SK-N-SH (cell line): ENCODE data around the gene DNM2. TPM values are rescaled to one million over a fixed set of nuclear protein-coding genes. Genes with fewer than 3 reads are reported as not detected.

ENCODE experiments used
- CTCF ChIA-PET: fragments of 300-600, 350-600 bp; formaldehyde crosslinking; extraction: SDS; loops from one replicate; lab custom pipeline; 2021; lab: Yijun Ruan, JAX
- POLR2A ChIA-PET: fragments of 350-600 bp; sonication (Branson Sonifier 250); formaldehyde crosslinking; extraction: SDS; loops from one replicate; lab custom pipeline; 2020; ENCODE audit warnings: antibody characterized with exemption, inconsistent platforms; lab: Yijun Ruan, JAX
- DNase-seq: peaks from one replicate; pipeline ENCODE4 v3.0.0; 2012
- H2AFZ ChIP-seq: fragments of 200-600 bp; sonication (generic); 2 replicates; pipeline ENCODE4 v1.8.1; 2016; ENCODE audit warnings: antibody characterized with exemption, mild to moderate bottlenecking, low read depth
- H3F3A ChIP-seq: fragments of 200-600 bp; sonication (generic); replicated peaks from 2 replicates; pipeline ENCODE3; 2016; ENCODE audit warnings: antibody characterized with exemption, mild to moderate bottlenecking; ENCODE audit not compliant: insufficient read depth
- H3K27ac ChIP-seq, 2 experiments: fragments of 200-500 bp in 1 of 2; fragments of 200-600 bp in 1 of 2; sonication (Bioruptor generic) in 1 of 2; sonication (generic), shearing (Covaris generic) in 1 of 2; 2 replicates each; pipeline versions ENCODE4 v1.5.1 to v1.6.1; 2014 to 2016; ENCODE audit warnings: low read depth in 2 of 2, inconsistent platforms in 1 of 2, low read length in 1 of 2, mild to moderate bottlenecking in 1 of 2, mixed read lengths in 1 of 2
- H3K27me3 ChIP-seq: fragments of 200-600 bp; sonication (generic), shearing (Covaris generic); 2 replicates; pipeline ENCODE4 v1.6.1; 2016; ENCODE audit warnings: mixed run types; ENCODE audit not compliant: insufficient read depth
- H3K36me3 ChIP-seq, 2 experiments: fragments of 200-500 bp in 1 of 2; fragments of 200-600 bp in 1 of 2; sonication (Bioruptor generic) in 1 of 2; sonication (generic) in 1 of 2; replicated peaks in 1 of 2; 2 replicates each; pipeline versions ENCODE3 to v1.5.1; 2014 to 2016; ENCODE audit warnings: low read length in 1 of 2, mild to moderate bottlenecking in 1 of 2; ENCODE audit not compliant: insufficient read depth in 2 of 2, control insufficient read depth in 1 of 2
- H3K4me1 ChIP-seq, 2 experiments: fragments of 200-500 bp in 1 of 2; fragments of 200-600 bp in 1 of 2; sonication (Bioruptor generic) in 1 of 2; sonication (generic), shearing (Covaris generic) in 1 of 2; 2 replicates each; pipeline versions ENCODE4 v1.5.1 to v1.6.1; 2014 to 2016; ENCODE audit warnings: low read depth in 1 of 2, low read length in 1 of 2, mixed run types in 1 of 2; ENCODE audit not compliant: insufficient read depth in 2 of 2, control insufficient read depth in 1 of 2
- H3K4me2 ChIP-seq: fragments of 200-600 bp; sonication (generic), shearing (Covaris generic); 2 replicates; pipeline ENCODE4 v1.6.1; 2017; ENCODE audit warnings: mixed run types
- H3K4me3 ChIP-seq, 2 experiments: fragments of 200-500 bp in 1 of 2; fragments of 200-600 bp in 1 of 2; sonication (Bioruptor generic) in 1 of 2; sonication (generic), shearing (Covaris generic) in 1 of 2; 2 replicates each; pipeline versions ENCODE4 v1.5.1 to v1.8.1; 2014 to 2016; ENCODE audit warnings: low read depth in 2 of 2, inconsistent platforms in 1 of 2, low read length in 1 of 2, mild to moderate bottlenecking in 1 of 2, mixed read lengths in 1 of 2, moderate library complexity in 1 of 2
- H3K79me2 ChIP-seq: fragments of 200-600 bp; sonication (generic); 2 replicates; pipeline ENCODE4 v1.8.1; 2017; ENCODE audit warnings: mild to moderate bottlenecking; ENCODE audit not compliant: insufficient read depth
- H3K9ac ChIP-seq: fragments of 200-600 bp; sonication (generic); 2 replicates; pipeline ENCODE4 v1.6.1; 2017; ENCODE audit warnings: mixed run types
- H3K9me2 ChIP-seq: fragments of 200-600 bp; sonication (generic); 2 replicates; pipeline ENCODE4 v1.6.1; 2017; ENCODE audit warnings: mixed run types
- H3K9me3 ChIP-seq: fragments of 200-600 bp; sonication (generic); 2 replicates; pipeline ENCODE4 v1.6.1; 2017; ENCODE audit warnings: mixed run types, mild to moderate bottlenecking, moderate library complexity
- H4K20me1 ChIP-seq: fragments of 200-600 bp; sonication (generic); 2 replicates; pipeline ENCODE4 v1.6.1; 2017; ENCODE audit warnings: mild to moderate bottlenecking, mixed run types; ENCODE audit not compliant: insufficient read depth
- FOSL2 ChIP-seq: IDR thresholded peaks from 2 replicates; pipeline ENCODE4 v1.4.0; 2012; ENCODE audit warnings: low read depth, mild to moderate bottlenecking, moderate library complexity, borderline replicate concordance
- POLR2AphosphoS5 ChIP-seq: IDR thresholded peaks from 2 replicates; pipeline ENCODE4 v1.6.1; 2012; ENCODE audit warnings: low read depth, low read length
- TCF12 ChIP-seq: IDR thresholded peaks from 2 replicates; pipeline ENCODE4 v1.4.0; 2012
- TEAD4 ChIP-seq: IDR thresholded peaks from 2 replicates; pipeline ENCODE4 v1.4.0; 2012; ENCODE audit warnings: mild to moderate bottlenecking, borderline replicate concordance; ENCODE audit not compliant: insufficient read depth
- WGBS: methylation state at CpG from one replicate; pipeline ENCODE4 v1.1.6; 2017; ENCODE audit warnings: low lambda C conversion rate; 5-methylcytosine and 5-hydroxymethylcytosine counted together
- polyA plus RNA-seq, 3 experiments: library from polyadenylated mRNA; depleted of rRNA; stranded (reverse); fragments of >200 nt; gene quantifications; 2 replicates each; pipeline ENCODE4 v1.2.3, GENCODE V29; 2012
- TF ChIP-seq, protein P1 (sequence below): IDR thresholded peaks from 2 replicates; pipeline ENCODE4 v1.4.0; 2012; ENCODE audit warnings: low read depth
- TF ChIP-seq, protein P2 (sequence below): fragments of 150-350 bp; IDR thresholded peaks from 2 replicates; pipeline ENCODE4 v1.6.1; 2017; ENCODE audit warnings: antibody characterized with exemption, low read length, low read depth, borderline replicate concordance
- TF ChIP-seq, protein P3 (sequence below): IDR thresholded peaks from 2 replicates; pipeline ENCODE4; 2012
- TF ChIP-seq, protein P4 (sequence below): fragments of 150-350 bp; IDR thresholded peaks from 2 replicates; pipeline ENCODE4 v1.6.1; 2016; ENCODE audit warnings: mild to moderate bottlenecking, low read depth, low read length

DNM2 gene
- polyA plus RNA-seq, 1 of the 3 experiments (the other 2 are of a cell fraction): 52.5 TPM

DNA sequence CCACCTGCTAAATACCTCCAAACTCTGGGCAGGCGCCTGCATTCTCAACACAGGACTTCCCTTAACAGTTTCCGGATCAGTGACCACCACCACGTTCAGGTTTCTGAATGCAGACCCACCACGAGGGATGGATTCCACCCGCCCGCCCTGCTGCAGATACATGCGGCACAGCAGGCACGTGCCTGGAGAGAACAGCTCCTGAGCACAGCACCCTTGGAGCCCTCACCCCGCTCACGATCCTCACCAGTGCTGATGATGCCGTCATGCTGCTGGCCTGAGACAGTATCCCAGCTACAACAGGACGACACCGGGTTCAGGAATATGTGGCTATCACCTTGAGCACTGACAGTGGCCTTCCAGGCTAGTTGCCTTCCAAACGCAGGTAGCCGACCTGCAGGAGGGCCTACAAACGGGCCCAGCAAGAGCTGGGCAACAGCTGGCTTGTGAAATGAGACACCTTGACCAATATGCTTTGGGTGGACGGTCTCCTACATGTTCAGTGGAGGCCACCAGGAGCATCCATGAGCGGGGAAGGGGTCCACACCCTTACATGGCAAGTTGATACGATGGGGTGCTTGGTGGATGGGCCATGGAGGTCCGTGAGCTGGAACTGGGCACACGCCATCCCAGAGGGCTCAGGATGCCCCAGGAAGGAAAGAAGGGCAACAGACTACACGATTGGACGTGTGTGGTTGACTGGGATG is 26.5 kb upstream of the DNM2 start (continued):
- TF ChIP-seq TEAD4: no peak
- TF ChIP-seq FOSL2: no peak

DNA sequence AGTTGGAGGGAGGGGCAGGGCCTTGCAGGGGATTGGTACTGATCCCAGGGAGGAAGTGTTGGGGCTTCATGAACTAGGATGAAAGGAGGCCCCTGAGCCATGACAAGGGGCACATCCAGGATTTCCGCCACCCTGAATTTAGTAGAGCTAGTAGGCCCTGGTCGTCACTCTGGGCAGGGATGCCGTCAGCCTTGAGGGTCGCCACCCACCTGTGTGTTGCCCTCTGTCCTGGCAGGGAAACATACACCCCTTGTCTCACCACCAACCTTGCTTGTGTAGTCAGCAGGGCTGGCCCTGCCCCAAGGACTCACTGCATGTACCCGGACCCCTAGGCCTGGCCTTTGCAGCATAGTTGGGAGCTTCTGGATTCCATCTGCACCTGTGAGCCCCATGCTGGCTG is 26.0 kb upstream of the DNM2 start:
- CTCF ChIA-PET: interaction anchor here (0.8 to 2.5 kb wide), 4 partner anchors 8 to 111 kb away, joined by 3 to 14 read pairs (median 6); partner anchors contain the start of gene QTRT1

More for the DNA sequence above, 26.0 kb upstream of the DNM2 start:
- Histone ChIP-seq H3K9ac (no peak overlapping the region), H2AFZ (no peak overlapping the region), H3K9me2 (no peaks in the 10 kb centered on the region), H3K36me3 (peaks cover 24 to 50% of the 10 kb centered on the region in 2 experiments), H3K27ac (no peak overlapping the region), H3F3A (peaks cover 42% of the 10 kb centered on the region), H3K79me2 (no peaks in the 10 kb centered on the region; the same call in 1 of the 2 replicates), H3K4me2 (no peak overlapping the region), H3K4me1 (peaks cover 0 to 10% of the 10 kb centered on the region in 2 experiments; a peak in 1 of 4 replicates), H3K4me3 (no peak overlapping the region), H3K27me3 (no peaks in the 10 kb centered on the region), H3K9me3 (no peaks in the 10 kb centered on the region), H4K20me1 (peaks cover 76% of the 10 kb centered on the region)
- no peak for DNase-seq
- TF ChIP-seq, protein P1, sequence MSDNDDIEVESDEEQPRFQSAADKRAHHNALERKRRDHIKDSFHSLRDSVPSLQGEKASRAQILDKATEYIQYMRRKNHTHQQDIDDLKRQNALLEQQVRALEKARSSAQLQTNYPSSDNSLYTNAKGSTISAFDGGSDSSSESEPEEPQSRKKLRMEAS: no peak
- TF ChIP-seq TCF12: no peak
- TF ChIP-seq, protein P2, sequence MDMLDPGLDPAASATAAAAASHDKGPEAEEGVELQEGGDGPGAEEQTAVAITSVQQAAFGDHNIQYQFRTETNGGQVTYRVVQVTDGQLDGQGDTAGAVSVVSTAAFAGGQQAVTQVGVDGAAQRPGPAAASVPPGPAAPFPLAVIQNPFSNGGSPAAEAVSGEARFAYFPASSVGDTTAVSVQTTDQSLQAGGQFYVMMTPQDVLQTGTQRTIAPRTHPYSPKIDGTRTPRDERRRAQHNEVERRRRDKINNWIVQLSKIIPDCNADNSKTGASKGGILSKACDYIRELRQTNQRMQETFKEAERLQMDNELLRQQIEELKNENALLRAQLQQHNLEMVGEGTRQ: no peak
- TF ChIP-seq, protein P3, sequence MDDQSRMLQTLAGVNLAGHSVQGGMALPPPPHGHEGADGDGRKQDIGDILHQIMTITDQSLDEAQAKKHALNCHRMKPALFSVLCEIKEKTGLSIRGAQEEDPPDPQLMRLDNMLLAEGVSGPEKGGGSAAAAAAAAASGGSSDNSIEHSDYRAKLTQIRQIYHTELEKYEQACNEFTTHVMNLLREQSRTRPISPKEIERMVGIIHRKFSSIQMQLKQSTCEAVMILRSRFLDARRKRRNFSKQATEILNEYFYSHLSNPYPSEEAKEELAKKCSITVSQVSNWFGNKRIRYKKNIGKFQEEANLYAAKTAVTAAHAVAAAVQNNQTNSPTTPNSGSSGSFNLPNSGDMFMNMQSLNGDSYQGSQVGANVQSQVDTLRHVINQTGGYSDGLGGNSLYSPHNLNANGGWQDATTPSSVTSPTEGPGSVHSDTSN: no peak
- TF ChIP-seq, protein P4, sequence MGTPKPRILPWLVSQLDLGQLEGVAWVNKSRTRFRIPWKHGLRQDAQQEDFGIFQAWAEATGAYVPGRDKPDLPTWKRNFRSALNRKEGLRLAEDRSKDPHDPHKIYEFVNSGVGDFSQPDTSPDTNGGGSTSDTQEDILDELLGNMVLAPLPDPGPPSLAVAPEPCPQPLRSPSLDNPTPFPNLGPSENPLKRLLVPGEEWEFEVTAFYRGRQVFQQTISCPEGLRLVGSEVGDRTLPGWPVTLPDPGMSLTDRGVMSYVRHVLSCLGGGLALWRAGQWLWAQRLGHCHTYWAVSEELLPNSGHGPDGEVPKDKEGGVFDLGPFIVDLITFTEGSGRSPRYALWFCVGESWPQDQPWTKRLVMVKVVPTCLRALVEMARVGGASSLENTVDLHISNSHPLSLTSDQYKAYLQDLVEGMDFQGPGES: no peak
- no peak for TF ChIP-seq POLR2AphosphoS5
- POLR2A ChIA-PET: interaction anchor here (1.2 kb wide), 1 partner anchor 18 kb away, joined by 3 read pairs; no protein-coding TSS in a partner anchor
- WGBS: 100% methylated on average over 1 of the region's 5 CpGs
